8988T (cell line): ENCODE data around the gene MED17.

Experiments used
- DNase-seq: peaks from one replicate; pipeline ENCODE4 v3.0.0; 2011

Gene MED17

GRCh38 chr11:93817426-93818348 is 33.6 kb downstream of the MED17 start:
- no peak for DNase-seq

GRCh38 chr11:93819966-93820695 is 36.0 kb downstream of the MED17 start:
- DNase-seq, result no peak

- no peak for DNase-seq
These were observed 36.8 kb downstream of the MED17 start for GRCh38 chr11:93820847-93821246.

GRCh38 chr11:93821617-93822016 is 37.5 kb downstream of the MED17 start:
- DNase-seq, result no peak

- DNase-seq, result no peak
These were observed 38.3 kb downstream of the MED17 start for GRCh38 chr11:93822359-93822758.

- no peak for DNase-seq
These were observed 39.1 kb downstream of the MED17 start for GRCh38 chr11:93823210-93823609.

- no peak for DNase-seq
These were observed 43.3 kb downstream of the MED17 start for GRCh38 chr11:93827363-93827762.

GRCh38 chr11:93829598-93829997 is 45.5 kb downstream of the MED17 start:
- no peak for DNase-seq

GRCh38 chr11:93831343-93832127 is 47.5 kb downstream of the MED17 start:
- DNase-seq, result no peak

GRCh38 chr11:93832780-93833179 is 48.7 kb downstream of the MED17 start:
- no peak for DNase-seq

- no peak for DNase-seq
These were observed 54.9 kb downstream of the MED17 start for GRCh38 chr11:93838967-93839366.

- no peak for DNase-seq
These were observed 56.1 kb downstream of the MED17 start for GRCh38 chr11:93840180-93840579.

- DNase-seq, result no peak
These were observed 56.9 kb downstream of the MED17 start for GRCh38 chr11:93840981-93841380.

GRCh38 chr11:93841446-93841845 is 57.4 kb downstream of the MED17 start:
- no peak for DNase-seq

GRCh38 chr11:93842034-93842433 is 58.0 kb downstream of the MED17 start:
- no peak for DNase-seq

- no peak for DNase-seq
These were observed 58.4 kb downstream of the MED17 start for GRCh38 chr11:93842461-93842860.

GRCh38 chr11:93843906-93844305 is 59.8 kb downstream of the MED17 start:
- DNase-seq, result no peak

GRCh38 chr11:93844568-93844967 is 60.5 kb downstream of the MED17 start:
- no peak for DNase-seq

GRCh38 chr11:93845181-93846092 is 61.4 kb downstream of the MED17 start:
- DNase-seq, result no peak

- no peak for DNase-seq
These were observed 62.3 kb downstream of the MED17 start for GRCh38 chr11:93846411-93846810.

GRCh38 chr11:93849201-93849600 is 65.1 kb downstream of the MED17 start:
- DNase-seq, result no peak
